T1000 (cell line): ENCODE data around the gene MT2A.

Experiments used
- DNase-seq: peaks from one replicate; lab custom pipeline; 2025; ENCODE audit warnings: mixed read lengths; lab: John Stamatoyannopoulos, UW

The MT2A gene

DNA sequence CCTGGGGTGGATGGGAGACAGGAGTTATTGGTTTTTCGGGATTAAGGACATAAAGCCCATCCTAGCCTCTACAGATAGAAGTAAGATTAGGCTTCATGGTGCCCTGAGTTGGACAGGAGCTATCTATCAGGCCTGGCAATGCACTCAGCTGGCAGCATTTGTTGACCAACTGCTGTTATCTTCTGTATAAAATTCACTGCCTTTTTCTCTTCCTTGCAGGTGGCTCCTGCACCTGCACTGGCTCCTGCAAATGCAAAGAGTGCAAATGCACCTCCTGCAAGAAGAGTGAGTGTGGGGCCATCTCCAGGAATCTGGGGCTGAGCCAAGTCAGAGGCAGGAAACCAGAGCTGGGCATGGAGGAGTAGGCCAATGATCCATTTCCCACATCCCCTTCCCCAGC is 30.7 kb downstream of the MT2A start:
- no peak for DNase-seq

GRCh38 chr16:56640076-56640475 is 31.7 kb downstream of the MT2A start:
- DNase-seq: no peak

DNA sequence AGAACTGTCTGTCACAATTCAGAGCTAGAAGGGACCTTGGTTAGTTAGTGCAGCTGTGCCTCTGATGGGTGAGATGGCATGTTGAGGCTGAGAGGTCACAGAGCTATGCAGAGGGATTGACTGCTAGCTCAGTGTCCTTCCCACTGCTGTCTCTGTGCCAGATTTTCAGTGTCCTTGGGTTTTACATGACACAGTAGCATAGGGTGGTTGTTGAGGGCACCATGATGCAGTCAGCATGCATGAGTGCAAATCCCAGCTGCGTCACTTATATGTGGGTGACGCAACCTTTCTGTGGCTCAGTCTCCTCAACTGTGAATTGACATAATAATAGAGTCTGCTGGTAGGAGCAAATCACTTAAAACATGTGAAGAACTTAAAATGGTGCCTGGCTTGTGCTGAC is 32.8 kb downstream of the MT2A start:
- DNase-seq: no peak

DNA sequence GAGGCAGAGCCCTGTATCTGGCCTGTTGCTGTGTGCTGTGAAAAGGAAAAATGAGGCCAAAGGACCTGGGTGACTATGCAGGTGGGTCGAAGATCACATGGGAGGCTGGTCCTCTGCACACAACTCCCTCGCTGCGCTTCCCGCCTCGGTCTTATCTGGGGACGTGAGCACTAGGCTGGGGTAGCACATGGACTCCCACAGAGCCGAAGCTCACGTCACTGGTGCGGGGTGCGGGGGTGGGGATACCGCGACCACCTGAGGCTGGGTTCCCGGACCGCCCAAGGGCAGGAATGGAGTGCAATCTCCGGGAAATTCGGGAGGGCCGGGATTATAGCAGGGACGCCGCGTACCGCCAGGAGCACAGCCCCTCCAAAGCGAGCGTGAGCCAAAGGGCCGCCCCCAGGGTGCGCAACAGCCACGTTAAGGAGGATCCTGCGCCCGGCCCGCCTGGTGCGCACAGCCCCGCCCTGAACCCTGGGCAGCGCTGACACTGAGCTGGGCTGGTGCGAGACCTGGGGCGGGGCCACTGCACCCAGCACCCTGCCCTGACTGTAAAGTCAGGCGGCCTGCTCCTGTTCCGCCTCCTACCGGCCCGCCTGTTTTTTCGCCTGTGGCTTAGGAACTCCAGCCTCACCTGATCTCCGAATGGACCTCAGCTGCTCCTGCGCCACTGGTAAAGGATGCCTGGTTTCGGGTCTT is 34.8 kb downstream of the MT2A start:
- no peak for DNase-seq

GRCh38 chr16:56643833-56644232 is 35.4 kb downstream of the MT2A start:
- DNase-seq: no peak

DNA sequence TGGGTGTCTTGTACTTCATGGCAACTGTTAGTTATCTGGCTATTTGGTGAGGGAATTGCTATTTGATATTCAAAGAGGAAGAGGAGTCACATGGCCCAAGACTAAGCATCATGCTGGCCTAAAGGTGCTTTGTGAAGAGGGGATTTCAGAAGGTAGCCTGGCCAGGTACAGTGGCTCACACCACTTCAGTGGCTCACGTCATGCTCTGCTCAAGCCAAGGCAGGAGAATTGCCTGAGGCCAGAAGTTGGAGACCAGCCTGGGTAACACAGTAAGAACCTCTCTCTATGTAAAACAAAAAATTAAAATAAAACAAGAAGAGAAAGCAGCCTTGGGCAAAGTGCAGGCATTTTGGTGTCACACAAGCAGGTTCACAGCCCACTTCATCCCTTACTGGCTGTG is 36.9 kb downstream of the MT2A start:
- DNase-seq: no peak

DNA sequence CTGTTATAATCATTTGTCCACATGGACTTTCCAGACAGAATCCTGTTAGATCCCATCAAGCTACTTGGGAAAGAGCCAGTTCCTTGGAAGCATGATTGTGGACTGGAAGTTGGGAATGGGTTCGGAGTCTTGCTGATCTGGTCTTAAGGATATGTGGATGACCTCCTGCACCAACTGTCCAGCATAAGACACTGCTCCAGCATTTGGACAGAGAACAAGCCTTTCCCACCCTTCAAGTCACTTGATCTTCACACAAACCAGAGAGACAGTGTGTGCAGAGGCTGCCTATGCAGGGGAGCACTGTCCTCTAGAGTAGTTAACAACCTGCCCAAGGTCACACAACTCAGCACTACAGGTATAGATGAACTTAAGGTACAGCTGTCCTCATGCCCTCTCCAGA is 37.5 kb downstream of the MT2A start:
- DNase-seq: no peak

DNA sequence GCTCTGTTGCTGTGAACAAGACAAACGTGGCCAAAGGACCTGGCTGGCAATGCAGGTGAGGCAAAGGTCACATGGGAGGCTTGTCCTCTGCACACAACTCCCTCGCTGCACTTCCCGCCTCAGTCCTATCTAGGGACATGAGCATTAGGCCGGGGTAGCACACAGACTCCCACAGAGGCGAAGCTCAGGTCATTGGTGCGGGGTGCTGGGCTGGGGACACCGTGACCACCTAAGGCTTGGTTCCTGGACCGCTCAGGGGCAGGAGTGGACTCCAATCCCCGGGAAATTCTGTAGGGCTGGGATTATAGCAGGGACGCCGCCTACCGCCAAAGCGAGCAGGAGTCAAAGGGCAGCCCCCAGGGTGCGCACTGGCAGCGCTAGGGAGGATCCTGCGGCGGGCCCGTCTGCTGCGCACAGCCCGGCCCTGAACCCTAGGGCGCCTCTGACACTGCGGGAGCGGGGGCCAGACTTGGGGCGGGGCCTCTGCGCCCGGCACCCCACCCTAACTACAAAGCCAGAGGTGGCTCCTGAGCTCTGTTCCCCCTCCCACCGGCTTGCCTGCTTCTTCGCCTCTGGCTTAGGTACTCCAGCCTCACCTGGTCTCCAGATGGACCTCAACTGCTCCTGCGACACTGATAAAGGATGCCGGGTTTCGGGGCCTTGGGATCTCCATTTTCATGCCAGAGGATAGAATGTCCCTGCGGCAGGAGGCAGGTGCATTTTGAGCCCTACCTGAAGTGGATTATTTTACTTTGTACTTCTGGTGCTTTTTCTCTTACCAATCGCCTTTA is 39.5 kb downstream of the MT2A start:
- DNase-seq: no peak

DNA sequence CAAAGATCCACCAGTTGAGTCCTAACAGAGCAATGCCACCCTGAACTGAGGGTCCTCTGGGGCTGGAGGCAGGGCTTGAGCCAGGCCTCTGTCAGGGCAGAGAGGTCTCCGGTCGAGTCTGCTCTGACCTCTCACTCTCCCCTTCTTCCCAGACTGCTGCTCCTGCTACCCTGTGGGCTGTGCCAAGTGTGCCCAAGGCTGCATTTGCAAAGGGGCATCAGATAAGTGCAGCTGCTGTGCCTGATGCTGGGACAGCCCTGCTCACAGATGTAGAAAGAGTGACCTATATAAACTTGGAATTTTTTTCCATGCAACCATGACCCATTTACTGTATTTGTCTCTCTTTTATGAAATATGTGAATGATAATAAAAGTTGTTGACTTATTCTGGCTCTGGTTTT is 40.9 kb downstream of the MT2A start:
- DNase-seq: no peak

GRCh38 chr16:56649820-56650219 is 41.4 kb downstream of the MT2A start:
- no peak for DNase-seq

DNA sequence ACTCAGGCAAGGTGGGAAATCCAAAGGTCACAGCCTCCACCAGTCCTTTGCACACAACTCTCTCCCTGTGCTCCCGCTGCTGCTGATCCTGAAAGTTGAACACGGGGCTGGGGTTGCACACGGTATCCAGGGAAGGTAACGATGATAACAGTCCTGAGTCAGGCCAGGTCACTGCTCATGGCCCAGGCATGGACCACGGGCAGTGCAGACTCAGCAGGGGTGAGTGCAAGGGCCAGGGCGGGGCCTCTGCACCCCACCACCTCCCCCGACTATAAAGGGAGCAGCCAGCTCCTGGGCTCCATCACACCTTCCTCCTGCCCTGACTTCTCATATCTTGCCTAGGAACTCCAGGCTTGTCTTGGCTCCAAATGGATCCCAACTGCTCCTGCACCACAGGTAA is 43.2 kb downstream of the MT2A start, which contains the start of gene MT1B:
TSS of gene MT1B (plus strand) at position 301 of the 400 bp plus-strand sequence. CDS start at position 369, 68 bp downstream.
- DNase-seq: no peak

GRCh38 chr16:56652600-56652999 is 44.2 kb downstream of the MT2A start:
- no peak for DNase-seq

GRCh38 chr16:56653218-56653617 is 44.8 kb downstream of the MT2A start:
- no peak for DNase-seq

GRCh38 chr16:56657555-56658326 is 49.4 kb downstream of the MT2A start, which contains the start of gene MT1F:
Gene MT1F, plus strand, starts transcription at chr16:56657959. Its CDS starts 100 bp downstream, at chr16:56658059.
- DNase-seq: no peak

DNA sequence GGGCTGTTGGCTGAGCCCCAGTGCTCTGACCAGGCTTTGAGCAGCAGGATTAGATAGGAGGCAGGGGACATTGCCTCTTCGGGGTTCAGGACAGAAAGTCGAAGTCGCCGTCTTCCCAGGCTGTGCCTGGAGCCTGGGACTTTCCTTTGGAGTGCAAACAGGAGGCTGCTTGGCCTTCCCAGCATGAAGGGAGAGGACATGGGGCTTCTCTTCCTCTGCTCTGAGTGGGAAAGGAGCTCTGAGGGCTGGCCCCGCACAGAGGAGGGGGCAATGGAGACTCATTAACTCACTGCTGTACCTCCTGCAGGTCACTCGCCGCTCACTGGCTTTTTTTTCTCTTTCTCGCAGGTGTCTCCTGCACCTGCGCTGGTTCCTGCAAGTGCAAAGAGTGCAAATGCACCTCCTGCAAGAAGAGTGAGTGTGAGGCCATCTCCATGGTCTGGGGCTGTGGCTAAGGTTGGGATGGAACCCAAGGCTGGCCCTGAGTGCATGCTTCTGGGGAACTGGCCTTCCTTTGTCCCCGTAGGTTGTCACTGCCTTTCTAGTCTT is 50.0 kb downstream of the MT2A start:
- no peak for DNase-seq
